LNCaP clone FGC (cell line): Measurements from ENCODE around the gene CCL25.

Experiments used
- DNase-seq: peaks from one replicate; pipeline ENCODE4 v3.0.0-alpha.2; 2011; ENCODE audit warnings: low read depth
- H3K4me3 ChIP-seq: 2 replicates; pipeline ENCODE4 v1.5.1; 2011; ENCODE audit warnings: mild to moderate bottlenecking, low read depth, low read length, control low read depth
- CTCF ChIP-seq: IDR thresholded peaks from 2 replicates; pipeline ENCODE4 v1.5.1; 2012; ENCODE audit warnings: mild to moderate bottlenecking; ENCODE audit not compliant: control insufficient read depth, insufficient read depth; ENCODE audit errors: extremely low read depth

The CCL25 gene

GRCh38 chr19:8034178-8034525 is 18.4 kb upstream of the CCL25 start:
- TF ChIP-seq CTCF: no peak
- H3K4me3 ChIP-seq: no peak overlapping the region
- no peak for DNase-seq

GRCh38 chr19:8036434-8037099 is 16.0 kb upstream of the CCL25 start:
- DNase-seq: no peak

GRCh38 chr19:8038815-8039214 is 13.7 kb upstream of the CCL25 start:
- H3K4me3 ChIP-seq: no peak overlapping the region
- no peak for TF ChIP-seq CTCF
- DNase-seq: no peak

More at GRCh38 chr19:8036434-8037099, 16.0 kb upstream of the CCL25 start:
- TF ChIP-seq CTCF: no peak
- H3K4me3 ChIP-seq: no peak overlapping the region

GRCh38 chr19:8039231-8039630 is 13.3 kb upstream of the CCL25 start:
- H3K4me3 ChIP-seq: no peak overlapping the region
- TF ChIP-seq CTCF: no peak

DNA sequence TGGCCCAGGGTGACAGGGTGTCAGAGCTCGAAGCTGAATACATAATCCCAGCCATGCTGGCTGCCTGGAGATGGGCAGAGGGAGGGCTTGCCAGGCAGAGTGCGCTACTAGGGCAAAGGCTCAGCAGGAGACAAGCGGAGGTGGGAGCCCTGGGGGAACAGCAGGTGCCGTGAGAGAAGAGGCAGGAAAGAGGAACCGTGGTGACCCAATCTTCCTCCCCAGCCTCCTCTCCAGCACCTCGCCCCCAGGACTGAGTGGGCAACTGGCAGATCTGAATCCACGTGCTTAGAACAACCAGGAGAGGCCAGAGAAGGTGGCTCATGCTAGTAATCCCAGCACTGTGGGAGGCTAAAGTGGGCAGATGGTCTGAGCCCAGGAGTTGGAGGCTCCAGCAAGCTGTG is 11.0 kb upstream of the CCL25 start:
- DNase-seq: no peak
- H3K4me3 ChIP-seq: no peak overlapping the region

More at GRCh38 chr19:8039231-8039630, 13.3 kb upstream of the CCL25 start:
- DNase-seq: no peak

DNA sequence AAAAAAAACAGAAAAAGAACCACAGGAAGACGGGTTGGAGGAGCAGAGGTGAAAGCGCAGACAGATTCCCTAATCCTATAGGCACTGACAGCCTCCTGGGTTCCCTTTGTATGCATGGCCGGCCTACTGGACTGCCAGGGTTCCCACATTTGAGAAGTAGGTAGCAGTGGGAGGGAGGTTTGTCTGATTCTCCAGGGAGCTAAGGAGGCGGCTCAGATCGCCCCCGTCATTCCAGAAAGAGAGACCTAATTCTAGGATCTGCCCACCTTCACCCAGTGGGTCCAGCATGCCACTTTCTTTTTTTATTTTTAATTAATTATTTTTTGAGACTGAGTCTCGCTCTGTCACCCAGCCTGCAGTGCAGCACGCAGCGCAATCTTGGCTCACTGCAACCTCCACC is 9.7 kb upstream of the CCL25 start:
- no peak for TF ChIP-seq CTCF
- H3K4me3 ChIP-seq: no peak overlapping the region
- no peak for DNase-seq

More for the DNA sequence above, 11.0 kb upstream of the CCL25 start:
- no peak for TF ChIP-seq CTCF

- TF ChIP-seq CTCF: no peak
- H3K4me3 ChIP-seq: no peak overlapping the region
- DNase-seq: no peak
These were observed 8.5 kb upstream of the CCL25 start for GRCh38 chr19:8044018-8044417.
